NCI-H1105 (cell line): ENCODE data around the gene ADCY9.
A peak's percentile ranks its signal among the peaks of the same experiment; 100 is the strongest.

Source experiments
- DNase-seq: peaks from one replicate; lab custom pipeline; 2025; lab: John Stamatoyannopoulos, UW

ADCY9 gene

GRCh38 chr16:4123616-4124300 lies 7.5 kb upstream of the ADCY9 start:
- no peak for DNase-seq

DNA sequence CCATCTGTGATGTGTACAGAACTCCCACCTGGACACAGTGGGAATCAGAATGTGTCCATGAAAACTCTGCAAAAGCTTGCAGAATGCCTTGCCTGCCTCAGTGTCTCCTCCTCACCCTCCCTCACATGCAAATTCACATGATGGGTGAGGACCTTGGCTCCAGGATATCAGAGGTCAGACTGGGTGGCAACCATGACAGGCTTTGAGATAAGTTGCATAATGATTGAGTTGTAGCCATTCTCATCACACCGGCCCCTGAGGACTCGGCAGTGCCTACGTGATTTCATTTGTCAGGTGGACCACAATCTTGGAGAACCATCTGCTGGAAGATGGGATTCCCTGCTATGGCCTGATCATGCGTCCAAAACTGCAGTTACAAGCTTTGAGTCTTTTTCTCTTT lies 3.9 kb upstream of the ADCY9 start:
- DNase-seq = no peak

- no peak for DNase-seq
Measured at GRCh38 chr16:4117250-4117578, 972 bp upstream of the ADCY9 start.

GRCh38 chr16:4115949-4116318 lies 308 bp downstream of the ADCY9 start:
- DNase-seq = no peak

- peak; percentile 6 for DNase-seq
Measured at GRCh38 chr16:4115209-4115948, 863 bp downstream of the ADCY9 start.

- no peak for DNase-seq
Measured at GRCh38 chr16:4114257-4115208, 1.7 kb downstream of the ADCY9 start.

DNA sequence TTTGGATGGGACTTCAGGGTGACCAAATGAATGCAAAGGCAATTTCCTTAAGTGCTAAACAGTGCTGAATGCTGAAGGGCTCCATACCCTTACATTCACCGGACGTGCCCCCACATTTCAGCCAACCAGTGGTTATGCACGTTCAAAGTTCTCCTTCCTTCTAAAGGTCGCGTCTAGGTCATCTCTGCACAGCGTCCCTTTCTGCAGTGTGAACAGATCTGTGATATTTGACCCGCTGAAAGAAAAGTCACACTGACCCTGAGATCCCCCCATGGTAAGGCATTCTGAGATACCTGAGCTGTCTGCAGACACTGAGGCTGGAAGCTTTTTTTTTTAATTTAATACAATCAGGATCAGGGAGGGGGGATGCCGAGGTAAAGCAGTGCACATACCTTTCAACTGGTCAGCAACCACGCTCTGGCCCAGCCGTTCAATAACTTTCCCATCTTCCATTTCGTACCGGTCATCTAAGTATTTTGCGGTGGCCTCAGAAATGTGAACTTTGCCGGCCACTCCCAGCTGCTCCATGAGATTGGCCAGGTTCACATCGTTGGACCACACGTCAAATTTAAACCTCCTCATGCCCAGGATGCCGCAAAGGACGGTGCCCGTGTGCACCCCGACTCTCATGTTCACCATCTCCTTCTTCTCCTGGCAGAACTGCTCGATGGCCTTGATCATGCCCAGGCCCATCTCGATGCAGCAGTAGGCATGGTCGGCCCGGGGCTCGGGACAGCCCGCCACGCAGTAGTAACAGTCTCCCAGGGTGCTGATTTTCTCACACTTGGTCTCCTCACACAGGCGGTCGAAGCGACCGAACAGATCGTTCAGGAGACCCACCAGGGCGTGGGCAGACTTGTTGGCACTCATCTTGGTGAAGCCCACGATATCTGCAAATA lies 2.6 kb downstream of the ADCY9 start:
- DNase-seq = no peak

DNA sequence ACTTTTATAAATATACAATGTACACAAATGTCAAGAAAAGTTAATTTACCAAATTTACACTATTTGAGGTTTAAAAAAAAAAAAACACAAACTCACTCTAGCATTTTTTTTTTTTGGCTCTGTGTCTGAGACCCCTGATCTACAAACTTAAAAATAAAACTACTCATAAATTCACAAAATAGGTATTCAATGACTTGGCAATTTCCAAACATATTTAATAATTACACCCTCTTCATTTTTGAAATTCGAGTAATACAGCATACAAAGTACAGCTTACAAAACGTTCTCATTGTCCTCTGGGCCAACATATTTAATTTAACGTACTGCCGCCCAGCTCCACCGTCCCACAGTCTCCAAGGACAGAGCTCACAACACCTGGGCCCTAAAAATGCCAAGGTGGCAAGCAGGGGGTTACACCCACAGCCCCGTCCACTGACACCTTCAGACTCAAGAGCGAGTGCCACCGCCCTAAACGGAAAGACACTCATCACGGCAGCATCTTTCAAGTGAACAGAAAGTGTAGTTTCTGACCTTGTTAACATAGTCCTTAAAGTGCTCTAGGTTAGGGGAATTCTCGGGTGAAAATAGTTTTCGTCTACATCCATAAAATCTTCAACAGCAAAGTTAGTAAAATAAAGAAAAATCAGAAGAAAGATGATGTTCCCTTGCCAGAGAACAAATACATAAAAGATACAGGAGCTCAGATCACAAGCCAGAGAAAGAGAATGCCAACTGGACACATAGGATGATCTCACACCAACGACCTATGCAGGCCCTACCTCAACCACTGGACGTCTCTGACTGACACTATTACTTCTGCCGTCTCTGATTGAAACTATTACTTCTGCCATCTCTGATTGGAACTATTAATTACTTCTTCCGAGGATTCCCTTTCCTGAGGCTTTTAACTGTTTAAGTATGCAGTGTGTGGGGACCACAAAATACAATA lies 4.2 kb downstream of the ADCY9 start:
- DNase-seq = no peak

DNA sequence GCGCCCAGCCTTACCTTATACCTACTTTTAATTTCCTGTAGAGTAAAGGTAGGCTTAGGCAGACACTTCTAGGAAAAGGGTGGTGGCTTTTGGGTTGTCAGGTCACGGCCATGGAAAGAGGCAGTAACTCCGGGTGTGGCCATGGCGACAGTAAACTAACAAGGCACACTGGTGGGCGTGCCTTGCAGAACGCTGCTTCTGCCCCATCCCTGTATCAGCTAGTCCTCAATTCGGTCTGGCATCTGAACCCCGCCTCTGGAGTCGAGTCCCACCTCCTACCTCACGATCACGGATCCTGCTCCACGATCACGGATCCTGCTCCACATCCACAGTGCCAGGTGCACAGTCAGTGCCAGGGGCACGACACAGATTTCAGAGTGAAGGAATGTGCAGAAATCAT lies 5.6 kb downstream of the ADCY9 start:
- DNase-seq = no peak

DNA sequence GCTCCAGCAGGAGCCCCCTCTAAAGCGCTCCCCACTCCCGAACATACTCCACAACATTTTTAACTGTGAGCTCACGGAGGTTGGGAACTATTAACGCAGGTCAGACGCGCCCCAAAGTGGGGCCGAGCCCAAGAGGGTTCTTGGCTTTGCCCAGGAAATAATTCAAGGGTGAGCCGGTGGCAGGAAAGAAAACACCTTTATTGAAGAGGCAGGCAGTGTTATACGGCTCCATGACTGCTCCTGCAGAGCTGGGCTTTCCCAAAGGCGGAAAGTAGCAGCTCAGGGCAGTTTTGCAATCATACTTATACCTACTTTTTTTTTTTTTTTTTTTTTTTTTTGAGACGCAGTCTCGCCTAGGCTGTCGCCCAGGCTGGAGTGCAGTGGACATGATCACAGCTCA lies 6.2 kb downstream of the ADCY9 start:
- no peak for DNase-seq

DNA sequence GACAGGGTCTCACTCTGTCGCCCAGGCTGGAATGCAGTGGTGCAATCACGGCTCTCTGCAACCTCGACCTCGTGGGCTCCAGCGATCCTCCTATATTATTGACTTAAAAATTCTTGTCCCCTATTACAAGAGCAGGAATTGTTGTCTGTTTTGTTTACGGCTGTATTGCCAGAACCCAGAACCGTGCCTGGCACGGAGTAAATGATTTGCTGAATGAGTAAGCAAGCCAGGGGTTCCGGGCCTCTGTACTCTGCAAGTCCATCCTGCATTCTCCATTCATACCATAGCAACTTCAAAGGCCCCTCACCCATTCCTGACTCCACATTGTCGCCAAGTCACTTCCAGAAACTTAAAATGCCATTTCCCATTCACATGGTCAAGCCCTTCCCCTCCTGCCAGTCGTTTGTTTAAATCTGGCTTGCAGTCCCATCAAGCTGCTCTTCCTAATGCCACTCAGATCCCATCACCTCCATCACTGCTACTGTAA lies 6.9 kb downstream of the ADCY9 start:
- no peak for DNase-seq

DNA sequence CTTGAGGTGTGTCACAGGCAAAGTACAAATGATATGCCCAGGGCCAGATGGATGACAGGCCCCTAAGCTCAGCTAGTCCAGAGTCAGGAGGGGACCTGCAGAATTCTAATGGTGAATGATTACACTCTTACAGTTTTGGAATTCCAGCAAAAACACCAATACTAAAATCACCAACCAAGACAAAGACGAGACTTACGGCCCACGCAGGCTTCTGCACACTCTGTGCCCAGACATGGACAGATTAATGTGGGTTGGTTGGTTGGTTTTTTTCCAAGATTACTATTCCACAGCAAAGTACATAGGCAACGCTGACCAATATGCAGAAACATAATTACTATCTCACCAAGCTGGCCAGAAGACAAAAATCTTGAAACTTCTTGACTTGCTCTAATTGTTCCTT lies 9.7 kb downstream of the ADCY9 start:
- no peak for DNase-seq

- no peak for DNase-seq
Measured at GRCh38 chr16:4105848-4106247, 10.4 kb downstream of the ADCY9 start.

GRCh38 chr16:4103745-4104144 lies 12.5 kb downstream of the ADCY9 start:
- DNase-seq = no peak

DNA sequence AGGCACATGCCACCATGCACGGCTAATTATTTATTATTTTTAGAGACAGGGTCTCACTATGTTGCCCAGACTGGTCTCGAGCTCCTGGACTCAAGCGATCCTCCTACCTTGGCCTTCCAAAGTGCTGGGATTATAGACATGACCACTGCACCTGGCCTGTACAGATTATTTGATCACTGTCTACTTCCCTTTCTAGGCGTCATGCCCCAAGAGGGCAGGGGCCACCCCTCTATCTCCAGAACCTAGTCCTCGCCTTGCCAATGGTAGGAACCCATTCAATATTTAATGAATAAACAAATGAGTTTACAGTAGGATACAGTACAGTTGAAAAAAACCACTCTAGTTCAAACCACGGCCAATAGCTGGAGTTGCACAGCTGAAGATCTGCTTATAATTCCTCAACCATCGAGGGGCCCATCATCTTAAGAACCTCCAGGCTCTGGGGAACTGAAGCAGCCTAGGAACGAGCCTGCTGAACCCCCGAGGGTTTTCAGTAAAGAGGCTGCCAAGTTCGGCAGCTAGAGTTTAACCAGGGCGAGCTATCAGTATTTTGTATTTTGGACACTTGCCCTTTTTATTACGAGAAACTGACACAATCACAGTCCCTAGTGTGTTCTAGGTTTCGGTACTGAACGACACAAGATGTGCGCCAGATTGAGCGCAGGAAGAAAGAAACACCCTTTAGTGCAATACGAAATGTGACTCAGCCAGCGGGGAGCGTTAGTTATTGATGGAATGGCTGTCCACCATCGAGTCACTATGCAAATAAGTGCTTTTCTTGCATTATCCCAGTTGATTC lies 14.6 kb downstream of the ADCY9 start:
- DNase-seq = no peak

GRCh38 chr16:4098501-4098900 lies 17.7 kb downstream of the ADCY9 start:
- DNase-seq = no peak

DNA sequence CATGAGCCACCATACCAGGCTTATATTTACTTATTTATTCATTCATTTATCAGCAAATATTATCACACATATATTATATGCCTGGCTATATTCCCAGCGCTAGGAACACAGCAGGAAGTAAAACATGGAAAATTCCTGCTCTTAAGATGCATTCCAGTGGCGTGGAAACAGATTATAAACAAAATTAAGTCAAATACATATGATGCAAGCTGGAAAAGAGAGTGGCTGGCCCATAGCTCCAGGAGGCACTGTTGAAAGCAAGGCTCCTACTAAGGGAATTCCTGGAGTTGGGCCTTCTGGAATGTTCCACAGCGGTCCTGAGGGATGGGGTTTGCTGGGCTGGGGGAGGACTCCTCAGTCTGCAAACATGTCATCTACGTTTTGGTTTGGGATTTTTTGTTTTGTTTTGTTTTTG lies 18.4 kb downstream of the ADCY9 start:
- DNase-seq = no peak

GRCh38 chr16:4096509-4096908 lies 19.7 kb downstream of the ADCY9 start:
- DNase-seq = no peak

DNA sequence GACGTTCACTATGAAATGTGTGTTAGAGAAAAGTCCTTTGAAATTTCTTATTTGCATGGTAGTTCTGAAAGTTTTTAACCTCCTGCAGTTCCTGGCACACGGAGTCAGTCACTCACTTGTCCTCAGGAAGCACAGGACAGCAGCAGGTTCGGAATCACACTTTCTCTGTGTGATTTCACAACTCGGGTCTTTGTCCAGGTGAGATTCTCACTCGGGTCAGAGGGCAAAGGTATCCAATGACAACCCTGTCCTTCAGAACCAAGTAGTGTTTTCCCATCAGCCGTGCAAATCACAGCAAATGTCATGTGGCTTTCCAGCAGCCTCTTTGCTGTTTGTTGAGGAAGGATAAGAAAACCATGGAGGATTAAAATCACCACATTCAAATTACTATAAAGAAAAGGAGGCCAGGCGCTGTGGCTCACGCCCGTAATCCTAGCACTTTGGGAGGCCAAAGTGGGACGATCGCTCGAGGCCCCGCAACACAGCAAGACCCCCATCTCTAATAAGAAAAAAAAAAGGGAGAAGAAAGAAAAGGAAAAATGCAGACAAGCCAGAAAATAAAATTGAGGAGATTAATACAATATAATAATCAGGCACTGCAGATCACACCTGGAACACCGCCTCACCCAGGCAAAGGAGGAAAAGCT lies 22.0 kb downstream of the ADCY9 start:
- no peak for DNase-seq
